Measurements from ENCODE around the gene ANO10. TPM values are rescaled to one million over a fixed set of nuclear protein-coding genes. Genes with fewer than 3 reads are reported as not detected.

The ANO10 gene
- total RNA-seq, 2 donors from 2014 or later = 83.8 to 112 TPM

DNA sequence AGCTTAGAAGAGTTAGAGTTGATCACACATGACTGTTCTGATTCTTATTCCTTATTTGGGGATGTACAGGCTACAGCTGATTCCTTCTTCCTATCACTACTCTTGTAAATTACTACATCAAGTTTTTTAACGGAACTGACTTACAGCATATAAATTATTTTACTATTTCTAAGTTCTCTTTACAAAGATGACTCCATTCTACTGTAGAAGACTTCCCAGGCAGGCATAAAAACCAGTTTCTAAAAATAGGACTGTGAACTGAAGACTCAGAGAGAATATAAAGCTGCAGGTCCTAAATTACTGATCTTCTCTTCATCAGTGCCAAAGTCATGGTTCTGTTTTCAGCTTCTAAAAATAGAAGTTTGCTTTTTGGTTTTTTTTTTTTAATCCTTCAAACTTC is 38.9 kb downstream of the ANO10 start:
- Mint-ChIP-seq H3K4me1 (peaks cover 15% of the 10 kb centered on the region), H3K27ac (no peak overlapping the region), H3K27me3 (ENCODE audit: insufficient read depth) (no peaks in the 10 kb centered on the region), H3K4me3 (no peak overlapping the region), H3K36me3 (ENCODE audit: low read depth) (peaks cover 44% of the 10 kb centered on the region), H3K9me3 (peaks cover 4% of the 10 kb centered on the region)
- TF ChIP-seq, protein P1, sequence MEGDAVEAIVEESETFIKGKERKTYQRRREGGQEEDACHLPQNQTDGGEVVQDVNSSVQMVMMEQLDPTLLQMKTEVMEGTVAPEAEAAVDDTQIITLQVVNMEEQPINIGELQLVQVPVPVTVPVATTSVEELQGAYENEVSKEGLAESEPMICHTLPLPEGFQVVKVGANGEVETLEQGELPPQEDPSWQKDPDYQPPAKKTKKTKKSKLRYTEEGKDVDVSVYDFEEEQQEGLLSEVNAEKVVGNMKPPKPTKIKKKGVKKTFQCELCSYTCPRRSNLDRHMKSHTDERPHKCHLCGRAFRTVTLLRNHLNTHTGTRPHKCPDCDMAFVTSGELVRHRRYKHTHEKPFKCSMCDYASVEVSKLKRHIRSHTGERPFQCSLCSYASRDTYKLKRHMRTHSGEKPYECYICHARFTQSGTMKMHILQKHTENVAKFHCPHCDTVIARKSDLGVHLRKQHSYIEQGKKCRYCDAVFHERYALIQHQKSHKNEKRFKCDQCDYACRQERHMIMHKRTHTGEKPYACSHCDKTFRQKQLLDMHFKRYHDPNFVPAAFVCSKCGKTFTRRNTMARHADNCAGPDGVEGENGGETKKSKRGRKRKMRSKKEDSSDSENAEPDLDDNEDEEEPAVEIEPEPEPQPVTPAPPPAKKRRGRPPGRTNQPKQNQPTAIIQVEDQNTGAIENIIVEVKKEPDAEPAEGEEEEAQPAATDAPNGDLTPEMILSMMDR (conservative IDR thresholded peaks at IDR 0.05) = no peak
- H3K9ac ChIP-seq (ENCODE audit: extremely low read depth, low read length, poor library complexity, severe bottlenecking) = no peak overlapping the region
- H3K36me3 ChIP-seq (ENCODE audit: control insufficient read depth, insufficient read depth, low read length) = peaks cover 28% of the 10 kb centered on the region
- no peak overlapping the region for H3K27ac ChIP-seq (ENCODE audit: low read depth, low read length)
- H3K4me1 ChIP-seq (ENCODE audit: control insufficient read depth, insufficient read depth, low read length) = no peaks in the 10 kb centered on the region
- H3K9me3 ChIP-seq (ENCODE audit: control insufficient read depth, low read length) = peaks cover 26% of the 10 kb centered on the region
- no peaks in the 10 kb centered on the region for H3K27me3 ChIP-seq (ENCODE audit: control insufficient read depth, insufficient read depth, low read length, poor library complexity, severe bottlenecking)
- WGBS, 2 experiments (ENCODE audit: insufficient coverage in 1 of 2, insufficient read length in 1 of 2) = 100% methylated on average over 1 of the region's 1 CpG; no CpG with 5 or more reads in 1 of the 2 experiments
- no peak for DNase-seq
- peak overlapping the region; percentile 41 for H3K4me3 ChIP-seq (ENCODE audit: low read length)

DNA sequence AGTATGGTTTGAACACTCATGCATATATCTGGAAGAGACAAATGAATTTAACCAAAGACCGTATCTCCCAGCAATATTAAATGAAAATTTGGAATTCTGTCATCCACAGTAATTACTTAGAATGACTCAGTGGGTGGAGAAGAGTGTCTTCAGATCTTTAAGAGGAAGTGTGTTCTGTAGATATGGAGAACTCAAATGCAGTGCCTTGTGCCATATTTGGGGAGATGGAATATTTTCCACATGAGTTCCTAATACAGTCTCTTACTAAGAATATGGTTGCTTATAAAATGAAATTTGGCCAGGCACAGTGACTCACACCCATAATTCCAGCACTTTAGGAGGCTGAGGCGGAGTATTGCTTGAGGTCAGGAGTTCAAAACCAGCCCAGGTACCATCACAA is 40.5 kb downstream of the ANO10 start:
- H3K9me3 Mint-ChIP-seq = peaks cover 4% of the 10 kb centered on the region
- H3K36me3 ChIP-seq (ENCODE audit: control insufficient read depth, insufficient read depth, low read length) = peaks cover 38% of the 10 kb centered on the region
- H3K36me3 Mint-ChIP-seq (ENCODE audit: low read depth) = peaks cover 55% of the 10 kb centered on the region
- H3K4me3 Mint-ChIP-seq = no peak overlapping the region
- H3K4me3 ChIP-seq (ENCODE audit: low read length) = no peak overlapping the region
- TF ChIP-seq, protein P1 (conservative IDR thresholded peaks at IDR 0.05) = no peak
- no peaks in the 10 kb centered on the region for H3K27me3 Mint-ChIP-seq (ENCODE audit: insufficient read depth)
- WGBS, 2 experiments (ENCODE audit: insufficient coverage in 1 of 2, insufficient read length in 1 of 2) = 88% methylated on average over 2 of the region's 2 CpGs; no CpG with 5 or more reads in 1 of the 2 experiments
- H3K9ac ChIP-seq (ENCODE audit: extremely low read depth, low read length, poor library complexity, severe bottlenecking) = no peak overlapping the region
- DNase-seq = no peak
- H3K27ac Mint-ChIP-seq = no peak overlapping the region
- H3K27me3 ChIP-seq (ENCODE audit: control insufficient read depth, insufficient read depth, low read length, poor library complexity, severe bottlenecking) = no peaks in the 10 kb centered on the region
- peaks cover 15% of the 10 kb centered on the region for H3K4me1 Mint-ChIP-seq
- no peaks in the 10 kb centered on the region for H3K4me1 ChIP-seq (ENCODE audit: control insufficient read depth, insufficient read depth, low read length)
- no peak overlapping the region for H3K27ac ChIP-seq (ENCODE audit: low read depth, low read length)
- H3K9me3 ChIP-seq (ENCODE audit: control insufficient read depth, low read length) = peaks cover 26% of the 10 kb centered on the region

DNA sequence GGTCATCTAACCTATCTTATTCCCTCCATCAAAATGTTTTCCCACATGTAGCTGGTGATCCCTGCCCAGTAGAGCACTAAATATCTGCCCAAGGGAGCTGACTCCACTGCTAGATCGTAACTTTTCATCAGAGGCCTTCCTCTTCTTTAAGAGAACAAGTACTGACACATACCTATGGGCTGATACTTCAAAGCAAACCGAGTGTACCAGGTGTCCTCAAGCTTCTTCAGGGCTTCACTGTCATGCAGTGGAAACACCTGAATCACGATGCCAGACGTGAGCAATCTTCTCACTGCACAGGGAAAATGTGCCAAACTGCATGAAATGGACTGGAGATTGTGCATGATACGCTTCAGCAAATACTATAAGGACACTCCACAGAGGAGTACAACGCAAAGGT is 41.6 kb downstream of the ANO10 start:
- Histone ChIP-seq H3K27ac (ENCODE audit: low read depth, low read length) (no peak overlapping the region), H3K9ac (ENCODE audit: extremely low read depth, low read length, poor library complexity, severe bottlenecking) (no peak overlapping the region), H3K36me3 (ENCODE audit: control insufficient read depth, insufficient read depth, low read length) (peaks cover 44% of the 10 kb centered on the region), H3K9me3 (ENCODE audit: control insufficient read depth, low read length) (peaks cover 26% of the 10 kb centered on the region), H3K27me3 (ENCODE audit: control insufficient read depth, insufficient read depth, low read length, poor library complexity, severe bottlenecking) (no peaks in the 10 kb centered on the region), H3K4me3 (ENCODE audit: low read length) (no peak overlapping the region), H3K4me1 (ENCODE audit: control insufficient read depth, insufficient read depth, low read length) (no peaks in the 10 kb centered on the region)
- Mint-ChIP-seq H3K36me3 (ENCODE audit: low read depth) (peaks cover 64% of the 10 kb centered on the region), H3K4me1 (peaks cover 7% of the 10 kb centered on the region), H3K4me3 (no peak overlapping the region), H3K27ac (no peak overlapping the region), H3K27me3 (ENCODE audit: insufficient read depth) (no peaks in the 10 kb centered on the region), H3K9me3 (peaks cover 4% of the 10 kb centered on the region)
- no peak for DNase-seq
- WGBS, 2 experiments (ENCODE audit: insufficient coverage in 1 of 2, insufficient read length in 1 of 2) = 89 to 93% methylated on average over 6 of the region's 6 CpGs
- TF ChIP-seq, protein P1 (conservative IDR thresholded peaks at IDR 0.05) = no peak
